HG03064 (cell line): ENCODE data around the gene MYO1A.

Source experiments
- ATAC-seq: cut with Tn5 transposase; IDR thresholded peaks from one replicate; pipeline ENCODE4 v1.9.1; 2021; ENCODE audit warnings: low read depth; ENCODE audit not compliant: unreplicated experiment

MYO1A gene

GRCh38 chr12:57049890-57050289, at the start of gene MYO1A:
MYO1A (minus strand) TSS chr12:57050129; CDS start chr12:57048323, 1,806 bp downstream.
- no peak for ATAC-seq

DNA sequence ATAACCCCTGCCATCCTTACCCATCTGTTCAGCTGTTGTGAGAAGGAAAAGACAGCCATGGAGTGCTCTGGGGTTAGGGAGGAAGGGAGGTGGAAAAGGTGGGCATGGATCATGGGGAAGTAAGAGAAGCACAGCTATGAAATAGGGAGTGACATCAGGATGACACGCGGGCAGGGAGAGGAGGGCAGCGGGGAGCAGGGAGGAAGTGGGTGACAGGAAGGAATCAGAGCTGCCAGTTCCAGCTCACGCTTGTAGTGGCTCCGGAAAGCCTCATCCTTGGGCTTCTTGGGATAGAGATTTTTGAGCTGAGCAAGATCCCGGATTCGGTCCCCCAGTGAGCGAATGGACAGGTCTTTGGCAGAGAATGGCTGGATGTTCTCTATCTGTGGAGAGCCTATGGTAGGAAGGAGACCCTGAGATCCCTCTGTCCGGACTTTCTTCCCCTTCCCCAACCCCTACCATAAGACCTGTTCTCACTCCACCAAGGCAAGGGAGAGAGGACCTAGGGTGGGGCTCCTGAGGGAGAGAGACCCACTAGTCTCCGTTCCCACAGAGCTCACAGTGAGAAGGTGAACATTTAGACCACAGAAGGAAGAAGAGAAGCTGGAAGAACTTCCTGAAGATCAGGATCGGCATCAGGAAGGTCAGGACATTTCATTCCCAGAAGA, 49.3 kb upstream of the MYO1A start:
- no peak for ATAC-seq

DNA sequence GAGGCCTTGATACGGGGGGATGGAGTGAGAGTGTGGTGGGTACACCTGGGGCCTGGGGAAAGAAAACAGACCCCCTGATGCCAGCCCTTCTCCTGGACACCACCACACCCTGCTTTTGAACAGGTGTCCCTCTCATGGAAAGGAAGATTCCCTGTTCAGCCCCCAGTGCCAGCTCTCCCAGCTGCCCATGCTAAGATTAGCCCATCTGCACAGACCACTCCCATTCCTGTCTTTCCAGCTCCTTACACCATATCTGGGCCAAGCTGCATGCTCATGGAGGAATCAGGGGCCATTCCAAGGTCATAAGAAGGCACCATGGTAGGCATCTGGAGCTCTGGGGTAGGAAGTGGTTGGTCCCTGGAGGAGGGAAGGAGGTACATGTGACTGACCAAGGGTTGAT, 48.6 kb upstream of the MYO1A start:
- ATAC-seq, result no peak

DNA sequence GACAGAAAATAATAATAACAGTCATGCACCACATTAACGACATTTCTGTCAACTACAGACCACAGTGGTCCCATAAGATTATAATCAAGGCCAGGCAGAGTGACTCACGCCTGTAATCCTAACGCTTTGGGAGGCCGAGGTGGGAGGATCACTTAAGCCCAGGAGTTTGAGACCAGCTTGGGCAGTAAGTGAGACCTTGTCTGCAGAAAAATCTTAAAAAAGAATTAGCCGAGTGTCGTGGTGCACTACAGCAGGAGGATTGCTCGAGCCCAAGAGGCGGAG, 47.6 kb upstream of the MYO1A start:
- no peak for ATAC-seq

DNA sequence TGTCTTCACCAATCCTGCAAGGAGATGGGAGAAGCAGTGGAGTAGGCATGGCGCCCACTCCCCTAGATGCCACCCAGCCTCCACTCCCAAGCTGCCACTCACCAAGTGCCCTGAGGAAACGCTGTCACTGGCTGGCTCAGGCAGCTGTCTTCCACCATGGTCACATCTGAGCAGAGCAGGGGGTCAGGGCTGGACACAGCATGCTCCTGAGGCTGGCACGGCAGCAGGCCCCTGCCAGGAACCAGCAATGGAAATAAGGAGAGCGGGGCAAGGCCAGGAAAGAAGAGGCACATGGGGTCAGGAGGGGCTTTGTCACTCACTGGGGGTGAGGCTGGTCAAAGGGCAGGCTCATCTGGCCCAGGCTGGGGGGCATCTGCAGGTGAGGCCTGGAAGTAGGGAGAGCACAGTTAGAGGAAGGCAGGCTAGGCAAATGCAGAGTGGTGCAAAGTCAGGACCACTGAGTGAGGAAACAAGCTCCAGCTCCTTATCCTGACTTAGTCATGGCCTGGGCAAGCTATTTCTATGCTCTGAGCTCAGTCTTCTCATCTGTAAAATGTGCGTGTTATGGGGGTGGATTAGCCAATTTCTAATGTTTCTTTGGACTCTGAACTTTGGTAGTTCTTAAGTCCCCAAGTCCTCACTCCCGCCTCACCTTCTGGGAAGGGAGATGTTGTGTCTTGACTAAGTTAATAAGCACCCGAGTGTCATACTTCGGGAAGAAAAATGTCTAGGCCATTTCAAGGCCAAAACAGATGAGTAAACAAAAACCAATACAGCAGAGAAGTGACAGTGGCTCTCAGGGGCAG, 47.0 kb upstream of the MYO1A start:
- ATAC-seq, result no peak

DNA sequence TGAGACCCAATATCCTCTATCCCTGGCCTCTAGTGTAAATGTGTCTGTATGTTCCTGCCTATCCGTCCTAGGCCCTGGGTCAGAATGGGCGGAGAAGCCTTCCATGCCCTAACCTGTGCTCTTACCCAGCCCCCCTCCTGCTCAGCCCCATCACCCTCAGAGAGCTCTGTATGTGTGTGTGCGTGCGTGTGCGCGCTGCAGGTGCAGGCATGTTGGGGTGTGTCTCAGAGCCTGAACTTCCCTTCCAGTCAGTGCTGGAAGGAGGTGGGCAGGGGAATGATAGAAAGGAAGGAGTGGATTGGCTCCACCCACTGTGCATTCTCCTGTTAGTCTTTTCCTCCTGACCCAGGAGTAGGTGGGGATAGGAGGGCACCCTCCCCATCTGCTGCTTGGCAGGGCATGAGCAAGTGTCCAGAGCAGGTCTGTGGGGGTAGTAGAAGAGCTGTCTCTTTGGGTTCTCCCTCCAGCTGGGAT, 46.2 kb upstream of the MYO1A start:
- ATAC-seq, result no peak

DNA sequence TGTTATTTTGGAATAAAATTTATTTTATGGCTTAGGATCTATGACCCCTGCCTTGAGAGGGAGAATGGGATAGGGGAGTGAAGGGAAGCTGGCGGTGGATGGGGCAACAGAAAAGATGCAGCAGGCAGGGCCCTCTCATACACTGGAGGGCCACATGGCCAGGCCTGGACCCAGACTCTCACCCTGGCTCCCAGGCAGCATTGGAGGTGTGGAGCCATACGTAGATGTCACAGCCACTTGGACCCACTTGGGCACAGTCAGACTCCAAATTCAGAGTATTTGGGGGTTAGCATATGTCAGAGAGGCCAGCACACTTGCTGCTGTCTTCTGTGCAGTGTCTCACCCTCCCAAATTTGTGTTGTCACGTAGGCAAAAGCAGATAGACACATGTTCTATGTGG, 45.5 kb upstream of the MYO1A start:
- ATAC-seq, result no peak

GRCh38 chr12:57094208-57095160, 44.6 kb upstream of the MYO1A start:
- ATAC-seq, result no peak

GRCh38 chr12:57093415-57094207, 43.7 kb upstream of the MYO1A start:
- no peak for ATAC-seq

DNA sequence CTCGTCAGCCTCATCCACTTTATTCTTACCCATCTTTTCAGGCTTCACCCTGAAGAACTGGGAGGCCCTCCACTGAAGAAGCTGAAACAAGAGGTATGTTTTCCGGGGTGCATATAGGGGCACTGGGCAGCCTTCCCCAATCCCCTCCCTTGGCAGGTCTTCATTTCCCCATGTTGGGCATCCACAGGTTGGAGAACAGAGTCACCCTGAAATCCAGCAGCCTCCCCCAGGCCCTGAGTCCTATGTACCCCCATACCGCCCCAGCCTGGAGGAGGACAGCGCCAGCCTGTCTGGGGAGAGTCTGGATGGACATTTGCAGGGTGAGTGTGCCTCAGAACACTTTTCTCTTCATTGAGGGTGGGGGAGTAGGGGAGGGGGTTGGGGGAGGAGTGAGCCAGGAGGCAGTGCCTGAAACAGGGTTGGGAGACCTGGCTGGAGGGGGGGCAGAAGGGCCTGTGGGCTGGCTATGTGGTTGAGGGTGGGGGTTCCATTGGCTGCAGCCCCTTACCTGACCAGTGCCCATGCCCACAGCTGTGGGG, 43.0 kb upstream of the MYO1A start:
- ATAC-seq, result no peak

- no peak for ATAC-seq
Measured at GRCh38 chr12:57092529-57092862, 42.6 kb upstream of the MYO1A start.

- no peak for ATAC-seq
Measured at GRCh38 chr12:57091638-57092528, 42.0 kb upstream of the MYO1A start.

DNA sequence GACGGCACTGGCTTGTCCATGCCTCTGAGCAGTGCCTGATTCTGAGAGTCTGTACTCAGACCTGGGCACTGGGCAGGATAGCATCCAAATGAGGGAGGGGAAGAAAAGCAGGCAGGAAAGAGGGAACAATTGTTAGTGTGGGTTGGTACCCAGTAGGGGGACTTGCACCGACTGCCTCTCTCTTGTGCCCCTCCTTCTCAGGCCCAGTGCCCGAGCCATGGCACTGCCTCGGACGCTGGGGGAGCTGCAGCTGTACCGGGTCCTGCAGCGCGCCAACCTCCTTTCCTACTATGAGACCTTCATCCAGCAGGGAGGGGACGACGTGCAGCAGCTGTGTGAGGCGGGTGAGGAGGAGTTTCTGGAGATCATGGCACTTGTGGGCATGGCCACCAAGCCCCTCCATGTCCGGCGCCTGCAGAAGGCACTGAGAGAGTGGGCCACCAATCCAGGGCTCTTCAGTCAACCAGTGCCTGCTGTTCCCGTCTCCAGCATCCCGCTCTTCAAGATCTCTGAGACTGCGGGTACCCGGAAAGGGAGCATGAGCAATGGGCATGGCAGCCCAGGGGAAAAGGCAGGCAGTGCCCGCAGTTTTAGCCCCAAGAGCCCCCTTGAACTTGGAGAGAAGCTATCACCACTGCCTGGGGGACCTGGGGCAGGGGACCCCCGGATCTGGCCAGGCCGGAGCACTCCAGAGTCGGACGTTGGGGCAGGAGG, 41.2 kb upstream of the MYO1A start:
- ATAC-seq, result no peak

DNA sequence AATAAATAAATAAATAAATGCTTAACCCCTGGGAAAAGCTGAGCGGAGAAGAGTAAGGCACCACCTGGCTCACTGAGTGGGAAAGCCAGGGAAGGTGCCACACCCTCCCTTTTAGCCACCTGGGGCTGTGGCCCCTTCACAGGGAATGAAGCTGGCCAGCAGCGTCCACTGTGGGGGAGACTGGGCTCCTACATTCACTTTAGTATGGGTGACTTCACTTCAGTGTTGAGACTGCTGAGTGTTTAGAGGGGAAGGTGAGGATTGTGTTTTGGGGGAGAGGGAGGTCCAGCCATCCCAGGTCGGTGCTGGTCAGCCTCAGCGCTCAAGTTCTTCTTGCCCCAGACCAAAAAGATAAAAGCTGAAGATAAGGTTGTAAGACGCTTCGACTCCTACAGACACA, 40.6 kb upstream of the MYO1A start:
- ATAC-seq, result no peak

DNA sequence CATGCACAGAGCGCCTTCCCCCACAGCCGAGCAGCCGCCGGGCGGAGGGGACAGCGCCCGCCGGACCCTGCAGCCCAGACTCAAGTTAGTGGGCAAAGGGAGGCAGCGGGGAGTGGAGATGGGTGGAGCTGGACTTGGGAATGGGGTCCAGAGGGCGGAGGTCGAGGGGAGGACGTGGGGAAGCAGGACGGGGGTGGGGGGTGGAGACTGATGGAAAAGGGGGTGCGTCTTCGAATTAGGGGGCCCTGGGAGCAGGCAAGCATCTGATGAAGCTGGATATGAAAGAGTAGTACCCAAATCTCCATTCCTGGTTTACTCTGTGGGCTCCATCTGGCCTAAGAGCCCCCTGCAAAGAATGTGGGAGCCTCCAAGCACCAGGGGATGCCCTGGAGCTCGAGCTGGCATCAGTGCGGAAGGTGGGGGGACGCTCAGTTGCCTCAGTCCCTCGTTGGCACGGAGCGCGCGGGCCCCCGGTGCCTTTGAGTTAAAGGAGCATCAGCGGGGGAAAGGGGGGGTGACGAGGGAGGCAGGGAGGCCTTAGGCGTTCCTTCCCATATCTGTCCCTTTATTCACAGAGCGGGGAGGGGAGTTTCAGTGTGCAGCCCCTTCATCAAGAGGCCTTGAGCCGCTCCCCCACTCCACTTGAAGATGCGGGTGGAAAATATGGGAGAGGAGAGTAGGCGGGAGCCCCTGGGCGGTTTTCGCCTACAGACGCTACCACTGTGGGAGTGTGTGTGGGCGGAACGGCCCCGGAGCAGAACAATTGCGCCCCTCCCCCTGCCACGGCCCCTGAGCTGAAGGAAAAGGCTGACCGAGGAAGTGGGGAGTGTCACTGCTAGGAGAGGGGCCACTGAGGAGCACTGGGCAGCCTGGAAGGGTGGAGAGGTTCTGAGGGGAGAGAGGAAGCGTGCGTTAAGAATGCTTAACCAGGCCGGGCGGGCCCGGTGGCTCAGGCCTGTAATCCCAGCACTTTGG, 39.6 kb upstream of the MYO1A start:
- ATAC-seq, result no peak

GRCh38 chr12:57088354-57089270, 38.7 kb upstream of the MYO1A start, which contains the start of gene NAB2:
NAB2 (plus strand) TSS chr12:57089114; CDS start chr12:57089272, 158 bp downstream.
- peak; percentile 53 for ATAC-seq
